A549 (cell line): Measurements from ENCODE around the gene KRTAP12-1. TPM values are rescaled to one million over a fixed set of nuclear protein-coding genes. Genes with fewer than 3 reads are reported as not detected.

Source experiments
- ATAC-seq, 2 experiments: fragments of 200-7000 bp in 1 of 2; fragments of >200 bp in 1 of 2; cut with Nextera tagmentation in 1 of 2; cut with Tn5 transposase in 1 of 2; 3 replicates each; pipeline versions ENCODE4 v1.8.0 to v1.9.1; 2018 to 2020; ENCODE audit warnings: mild to moderate bottlenecking in 1 of 2, moderate library complexity in 1 of 2
- CTCF ChIA-PET: fragments of 300-600 bp; sonication (Branson Sonifier 250); formaldehyde crosslinking; extraction: SDS; loops from one replicate; lab custom pipeline; 2021; ENCODE audit warnings: antibody characterized with exemption, inconsistent platforms; lab: Yijun Ruan, JAX
- POLR2A ChIA-PET: fragments of 350-600 bp; formaldehyde crosslinking; extraction: SDS; loops from one replicate; lab custom pipeline; 2021; ENCODE audit warnings: antibody characterized with exemption, inconsistent platforms; lab: Yijun Ruan, JAX
- DNase-seq, 2 experiments: peaks; one replicate each; pipeline versions ENCODE4 v3.0.0 to v3.0.0-alpha.2; 2011 to 2016; ENCODE audit warnings: low read depth in 1 of 2, low spot score in 1 of 2
- FAIRE-seq: peaks from 2 replicates; lab custom pipeline; 2011; peaks lifted over from hg19 to GRCh38; lab: Jason Lieb, UNC
- H3K27ac ChIP-seq, 2 experiments: fragments of >200 bp; sonication (Bioruptor Twin); formaldehyde crosslinking; 3 replicates each; pipeline ENCODE4 v1.5.1; 2016 to 2017
- H3K4me1 ChIP-seq: fragments of >200 bp; sonication (Bioruptor Twin); formaldehyde crosslinking; 3 replicates; pipeline ENCODE4 v1.6.1; 2016
- H3K4me2 ChIP-seq: fragments of >200 bp; sonication (Bioruptor Twin); formaldehyde crosslinking; 3 replicates; pipeline ENCODE4 v1.6.1; 2016
- H3K4me3 ChIP-seq: fragments of >200 bp; sonication (Bioruptor Twin); formaldehyde crosslinking; 3 replicates; pipeline ENCODE4 v1.5.1; 2016
- H3K9me3 ChIP-seq: fragments of >200 bp; sonication (Bioruptor Twin); formaldehyde crosslinking; 3 replicates; pipeline ENCODE4 v1.6.1; 2016
- BHLHE40 ChIP-seq: IDR thresholded peaks from 2 replicates; pipeline ENCODE4 v1.6.1; 2012; ENCODE audit warnings: low read depth, low read length, inconsistent platforms
- CBX2 ChIP-seq: fragments of 200-600 bp; sonication (generic); IDR thresholded peaks from 2 replicates; pipeline ENCODE4 v1.6.1; 2016; ENCODE audit warnings: low read depth, mild to moderate bottlenecking, borderline replicate concordance
- CBX8 ChIP-seq: fragments of 200-600 bp; sonication (generic); IDR thresholded peaks from 2 replicates; pipeline ENCODE4 v1.6.1; 2016
- CEBPB ChIP-seq, 2 experiments: fragments of >200 bp in 1 of 2; sonication (Bioruptor Twin) in 1 of 2; formaldehyde crosslinking in 1 of 2; IDR thresholded peaks; 2 replicates each; pipeline ENCODE4 v1.6.1; 2012 to 2016
- CHD2 ChIP-seq: fragments of 150-350 bp; IDR thresholded peaks from 2 replicates; pipeline ENCODE4 v1.6.1; 2014; ENCODE audit warnings: low read length; ENCODE audit not compliant: partially characterized antibody
- CHD4 ChIP-seq: fragments of 200-600 bp; sonication (generic); IDR thresholded peaks from 2 replicates; pipeline ENCODE4 v1.6.1; 2016; ENCODE audit warnings: antibody characterized with exemption, mild to moderate bottlenecking, borderline replicate concordance
- ESRRA ChIP-seq: fragments of 150-350 bp; IDR thresholded peaks from 2 replicates; pipeline ENCODE4 v1.6.1; 2014; ENCODE audit warnings: mild to moderate bottlenecking, low read length, borderline replicate concordance
- FOSB ChIP-seq: fragments of 250-450 bp; sonication (Bioruptor Pico); IDR thresholded peaks from 2 replicates; pipeline ENCODE4 v1.5.0; 2020; ENCODE audit warnings: mild to moderate bottlenecking, moderate library complexity
- FOXS1 ChIP-seq: fragments of 250-450 bp; sonication (Bioruptor Pico); IDR thresholded peaks from 2 replicates; pipeline ENCODE4 v1.5.0; 2020; ENCODE audit warnings: mild to moderate bottlenecking, moderate library complexity
- GATA3 ChIP-seq: IDR thresholded peaks from 2 replicates; pipeline ENCODE4 v1.6.1; 2012; ENCODE audit warnings: borderline replicate concordance
- HDAC2 ChIP-seq: fragments of 200-600 bp; sonication (generic); IDR thresholded peaks from 2 replicates; pipeline ENCODE4 v1.6.1; 2016
- HOXA7 ChIP-seq: fragments of 250-450 bp; sonication (Bioruptor Pico); IDR thresholded peaks from 2 replicates; pipeline ENCODE4 v1.5.0; 2020; ENCODE audit warnings: mild to moderate bottlenecking, moderate library complexity
- HOXB13 ChIP-seq: fragments of 250-450 bp; sonication (Bioruptor Pico); IDR thresholded peaks from 2 replicates; pipeline ENCODE4 v1.5.0; 2020; ENCODE audit warnings: low read depth, mild to moderate bottlenecking, moderate library complexity
- JUNB ChIP-seq: fragments of >200 bp; sonication (Bioruptor Twin); formaldehyde crosslinking; IDR thresholded peaks from 2 replicates; pipeline ENCODE4 v1.6.1; 2016
- KDM5A ChIP-seq: fragments of 200-600 bp; sonication (generic); IDR thresholded peaks from 2 replicates; pipeline ENCODE4 v1.6.1; 2016; ENCODE audit warnings: antibody characterized with exemption, mild to moderate bottlenecking
- MYC ChIP-seq: IDR thresholded peaks from 2 replicates; pipeline ENCODE4 v1.6.1; 2012; ENCODE audit warnings: mild to moderate bottlenecking, inconsistent platforms, low read length, improper control_type of control experiment, borderline replicate concordance
- NFE2L2 ChIP-seq: fragments of 150-350 bp; conservative IDR thresholded peaks from 2 replicates; pipeline ENCODE4 v1.6.1; 2014; ENCODE audit warnings: low read length
- NR3C1 ChIP-seq: fragments of >200 bp; sonication (Bioruptor Twin); formaldehyde crosslinking; IDR thresholded peaks from 3 replicates; pipeline ENCODE4 v1.6.1; 2017
- RARB ChIP-seq: fragments of 250-450 bp; sonication (Bioruptor Pico); IDR thresholded peaks from 2 replicates; pipeline ENCODE4 v1.8.0; 2021; ENCODE audit warnings: mild to moderate bottlenecking, moderate library complexity
- RCOR1 ChIP-seq: fragments of 150-350 bp; IDR thresholded peaks from 2 replicates; pipeline ENCODE4 v1.6.1; 2014; ENCODE audit warnings: antibody characterized with exemption, low read length, low read depth
- SMC3 ChIP-seq: fragments of >200 bp; sonication (Bioruptor Twin); formaldehyde crosslinking; IDR thresholded peaks from 3 replicates; pipeline ENCODE4 v1.6.1; 2018; ENCODE audit warnings: inconsistent platforms
- TFCP2L1 ChIP-seq: fragments of 250-450 bp; sonication (Bioruptor Pico); IDR thresholded peaks from 2 replicates; pipeline ENCODE4 v1.5.0; 2021; ENCODE audit warnings: mild to moderate bottlenecking
- TP53 ChIP-seq: fragments of 250-450 bp; sonication (Bioruptor Pico); IDR thresholded peaks from 2 replicates; pipeline ENCODE4 v1.5.0; 2021; ENCODE audit warnings: mild to moderate bottlenecking, moderate library complexity
- ZFP36 ChIP-seq: fragments of 450-650 bp; IDR thresholded peaks from 2 replicates; pipeline ENCODE4 v1.6.1; 2014; ENCODE audit warnings: borderline replicate concordance; ENCODE audit not compliant: partially characterized antibody
- ZNF302 ChIP-seq: fragments of 250-450 bp; sonication (Bioruptor Pico); IDR thresholded peaks from 2 replicates; pipeline ENCODE4 v1.9.0; 2021; ENCODE audit warnings: inconsistent platforms, mild to moderate bottlenecking, moderate library complexity
- WGBS: methylation state at CpG from one replicate; pipeline ENCODE4 v1.1.6; 2017; ENCODE audit errors: missing lambda C conversion rate; 5-methylcytosine and 5-hydroxymethylcytosine counted together
- polyA minus RNA-seq: library from RNA; depleted of rRNA, polyadenylated mRNA; stranded (reverse); fragments of >200 nt; gene quantifications from 2 replicates; pipeline ENCODE4 v1.2.3, GENCODE V29; 2011; rRNA and poly(A)+ RNA removed
- polyA plus RNA-seq, 4 experiments: library from polyadenylated mRNA; depleted of rRNA in 3 of 4; stranded (reverse); fragments of >200 nt; fragmentation: RNase III in 1 of 4; extraction: RNeasy Plus Mini Kit Qiagen cat#74134 plus additional on column Dnase treatment in 1 of 4; gene quantifications; 2 replicates in 3 of 4; 3 replicates in 1 of 4; pipeline ENCODE4 v1.2.3, GENCODE V29; 2011 to 2017
- TF ChIP-seq, protein P1 (sequence below): fragments of 450-650 bp; IDR thresholded peaks from 2 replicates; pipeline ENCODE4 v1.6.1; 2014; ENCODE audit warnings: antibody characterized with exemption
- TF ChIP-seq, protein P2 (sequence below): fragments of 250-450 bp; sonication (Bioruptor Pico); IDR thresholded peaks from 2 replicates; pipeline ENCODE4 v1.5.0; 2020; ENCODE audit warnings: low read depth, mild to moderate bottlenecking, moderate library complexity
- TF ChIP-seq, protein P3 (sequence below): IDR thresholded peaks from 2 replicates; pipeline ENCODE4 v1.6.1; 2012

Gene KRTAP12-1, protein sequence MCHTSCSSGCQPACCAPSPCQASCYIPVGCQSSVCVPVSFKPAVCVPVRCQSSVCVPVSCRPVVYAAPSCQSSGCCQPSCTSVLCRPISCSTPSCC
- polyA plus RNA-seq (2011; rRNA removed) (not detected in 2 replicates), polyA plus RNA-seq (2017; fragmentation: RNase III; extraction: RNeasy Plus Mini Kit Qiagen cat#74134 plus additional on column Dnase treatment) (not detected in 3 replicates), polyA minus RNA-seq (not detected in 2 replicates)
- polyA plus RNA-seq (2012; cell fraction: cytosol; rRNA removed): not detected in 2 replicates
- not detected in 2 replicates for polyA plus RNA-seq (2012; cell fraction: nucleus; rRNA removed)

DNA sequence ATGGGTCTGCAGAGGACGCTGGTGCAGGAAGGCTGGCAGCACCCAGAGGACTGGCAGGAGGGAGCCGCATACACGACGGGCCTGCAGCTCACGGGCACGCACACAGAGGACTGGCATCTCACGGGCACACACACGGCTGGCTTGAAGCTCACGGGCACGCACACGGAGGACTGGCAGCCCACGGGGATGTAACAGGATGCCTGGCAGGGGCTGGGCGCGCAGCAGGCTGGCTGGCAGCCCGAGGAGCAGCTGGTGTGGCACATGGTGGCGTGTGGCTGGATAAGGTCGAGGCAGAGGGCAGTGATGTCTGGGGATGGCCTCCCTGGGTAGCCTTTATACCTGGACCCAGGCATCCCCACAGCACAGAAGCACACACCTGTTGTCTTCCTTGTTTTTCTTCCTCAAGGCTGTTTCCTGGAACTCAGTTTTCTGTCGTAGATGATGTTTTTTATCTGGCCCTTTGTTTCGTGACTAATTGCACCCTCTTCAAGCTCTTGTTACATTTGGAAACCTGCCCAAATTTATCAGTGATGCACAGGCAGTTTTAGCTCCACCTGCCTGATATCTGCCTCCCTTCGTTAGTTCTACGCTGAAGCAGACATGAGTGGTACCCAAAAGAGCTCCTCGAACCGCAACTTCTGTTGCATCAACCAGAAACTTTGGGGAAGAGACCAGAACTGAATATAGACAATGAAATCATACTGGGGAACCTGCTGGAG lies at the start of gene KRTAP12-1:
Gene KRTAP12-1, minus strand, starts transcription at position 303 of the 719 bp plus-strand sequence. Its CDS starts 40 bp downstream, at position 263.
- H3K4me1 ChIP-seq: no peaks in the 10 kb centered on the region
- ChIA-PET POLR2A (no interaction called here), CTCF (interaction anchor here (1.5 kb wide), 1 partner anchor 60 kb away, joined by 3 read pairs; no protein-coding TSS in a partner anchor)
- H3K4me3 ChIP-seq: no peak within 1 kb of the TSS
- no peak within 1 kb of the TSS for H3K27ac ChIP-seq
- WGBS: 39% methylated on average over 8 of the region's 23 CpGs
- H3K9me3 ChIP-seq: no peaks in the 10 kb centered on the region
- no peak within 1 kb of the TSS for H3K4me2 ChIP-seq
- no peak for FAIRE-seq
- no peak for ATAC-seq
- no peak for TF ChIP-seq CBX2
- no peak for TF ChIP-seq BHLHE40
- no peak for TF ChIP-seq RCOR1
- no peak for TF ChIP-seq CBX8
- TF ChIP-seq NR3C1: no peak
- TF ChIP-seq, protein P1, sequence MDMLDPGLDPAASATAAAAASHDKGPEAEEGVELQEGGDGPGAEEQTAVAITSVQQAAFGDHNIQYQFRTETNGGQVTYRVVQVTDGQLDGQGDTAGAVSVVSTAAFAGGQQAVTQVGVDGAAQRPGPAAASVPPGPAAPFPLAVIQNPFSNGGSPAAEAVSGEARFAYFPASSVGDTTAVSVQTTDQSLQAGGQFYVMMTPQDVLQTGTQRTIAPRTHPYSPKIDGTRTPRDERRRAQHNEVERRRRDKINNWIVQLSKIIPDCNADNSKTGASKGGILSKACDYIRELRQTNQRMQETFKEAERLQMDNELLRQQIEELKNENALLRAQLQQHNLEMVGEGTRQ: no peak
- TF ChIP-seq MYC: no peak
- TF ChIP-seq CHD4: no peak
- no peak for TF ChIP-seq GATA3
- no peak for TF ChIP-seq JUNB
- TF ChIP-seq FOXS1 (CRISPR knock-in tag): no peak
- no peak for TF ChIP-seq CHD2
- TF ChIP-seq RARB (CRISPR knock-in tag): no peak
- no peak for DNase-seq

DNA sequence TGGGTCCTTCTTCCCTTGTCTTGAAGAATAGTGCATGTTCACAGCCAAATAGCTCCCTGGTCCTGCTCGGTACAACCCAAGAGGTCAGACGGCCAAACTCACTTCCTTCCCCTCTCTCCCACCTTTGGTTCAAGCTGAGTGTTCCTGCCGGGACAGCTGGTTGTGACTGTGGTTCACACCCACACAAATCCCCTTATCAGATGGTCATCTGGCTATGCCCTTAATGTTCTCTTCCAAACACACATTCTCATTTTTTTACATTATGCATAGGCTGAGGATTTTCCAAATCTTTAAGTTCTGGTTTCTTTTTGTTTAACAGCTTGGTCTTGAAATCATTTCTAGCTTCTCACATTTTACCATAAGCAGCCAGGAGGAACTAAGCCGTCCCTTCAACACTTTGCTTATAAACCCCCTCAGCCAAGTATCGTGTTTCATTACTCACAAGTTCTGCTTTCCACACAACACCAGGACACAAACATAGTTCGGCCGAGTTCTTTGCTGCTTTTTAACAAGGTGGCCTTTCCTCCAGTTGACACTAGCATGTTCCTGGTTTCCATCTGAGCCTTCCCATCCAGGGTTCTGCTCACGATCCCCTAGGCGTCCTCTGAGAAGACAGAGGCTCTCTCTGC lies 49.1 kb upstream of the KRTAP12-1 start:
- Histone ChIP-seq H3K4me1 (peaks cover 2% of the 10 kb centered on the region), H3K4me2 (no peak overlapping the region), H3K4me3 (no peak overlapping the region), H3K27ac (no peak overlapping the region), H3K9me3 (no peaks in the 10 kb centered on the region)
- ATAC-seq (no peak), FAIRE-seq (no peak), DNase-seq (no peak)
- POLR2A ChIA-PET: no interaction called here
- TF ChIP-seq NFE2L2 (no peak), HDAC2 (no peak), FOSB (no peak), HOXA7 (CRISPR knock-in tag) (no peak), KDM5A (no peak), CEBPB (IDR thresholded peaks at IDR 0.05) (no peak), NR3C1 (no peak), FOXS1 (CRISPR knock-in tag) (no peak), SMC3 (no peak), JUNB (no peak), ZNF302 (no peak), HOXB13 (CRISPR knock-in tag) (no peak), RARB (CRISPR knock-in tag) (no peak), ESRRA (no peak), ZFP36 (no peak), TFCP2L1 (CRISPR knock-in tag) (no peak), TP53 (CRISPR knock-in tag) (no peak)
- TF ChIP-seq, protein P2, sequence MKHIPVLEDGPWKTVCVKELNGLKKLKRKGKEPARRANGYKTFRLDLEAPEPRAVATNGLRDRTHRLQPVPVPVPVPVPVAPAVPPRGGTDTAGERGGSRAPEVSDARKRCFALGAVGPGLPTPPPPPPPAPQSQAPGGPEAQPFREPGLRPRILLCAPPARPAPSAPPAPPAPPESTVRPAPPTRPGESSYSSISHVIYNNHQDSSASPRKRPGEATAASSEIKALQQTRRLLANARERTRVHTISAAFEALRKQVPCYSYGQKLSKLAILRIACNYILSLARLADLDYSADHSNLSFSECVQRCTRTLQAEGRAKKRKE (CRISPR knock-in tag): no peak
- TF ChIP-seq, protein P3, sequence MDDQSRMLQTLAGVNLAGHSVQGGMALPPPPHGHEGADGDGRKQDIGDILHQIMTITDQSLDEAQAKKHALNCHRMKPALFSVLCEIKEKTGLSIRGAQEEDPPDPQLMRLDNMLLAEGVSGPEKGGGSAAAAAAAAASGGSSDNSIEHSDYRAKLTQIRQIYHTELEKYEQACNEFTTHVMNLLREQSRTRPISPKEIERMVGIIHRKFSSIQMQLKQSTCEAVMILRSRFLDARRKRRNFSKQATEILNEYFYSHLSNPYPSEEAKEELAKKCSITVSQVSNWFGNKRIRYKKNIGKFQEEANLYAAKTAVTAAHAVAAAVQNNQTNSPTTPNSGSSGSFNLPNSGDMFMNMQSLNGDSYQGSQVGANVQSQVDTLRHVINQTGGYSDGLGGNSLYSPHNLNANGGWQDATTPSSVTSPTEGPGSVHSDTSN: no peak
- TF ChIP-seq, protein P1: no peak
- CTCF ChIA-PET: interaction anchor here (0.7 to 1.9 kb wide), 3 partner anchors 221 to 349 kb away, joined by 3 to 7 read pairs (median 3); no protein-coding TSS in a partner anchor
- WGBS: 46% methylated on average over 9 of the region's 9 CpGs
